Glutamatergic neuron (in vitro differentiated cells): Measurements from ENCODE around the gene SULT1E1. TPM values are rescaled to one million over a fixed set of nuclear protein-coding genes. Genes with fewer than 3 reads are reported as not detected.

Source experiments
- DNase-seq: peaks from one replicate; pipeline ENCODE4 v3.0.0; 2022
- H3K27ac Mint-ChIP-seq: one replicate; pipeline ENCODE4 v1.8.0; 2020; ENCODE audit warnings: mild to moderate bottlenecking, mixed read lengths, inconsistent platforms; ENCODE audit not compliant: unreplicated experiment
- H3K27me3 Mint-ChIP-seq: one replicate; pipeline ENCODE4 v1.8.0; 2020; ENCODE audit warnings: mild to moderate bottlenecking, moderate library complexity, mixed read lengths, inconsistent platforms; ENCODE audit not compliant: unreplicated experiment
- H3K36me3 Mint-ChIP-seq: one replicate; pipeline ENCODE4 v1.8.0; 2020; ENCODE audit warnings: mild to moderate bottlenecking, mixed read lengths, inconsistent platforms; ENCODE audit not compliant: unreplicated experiment
- H3K4me1 Mint-ChIP-seq: one replicate; pipeline ENCODE4 v1.8.0; 2020; ENCODE audit warnings: mild to moderate bottlenecking, low read depth, mixed read lengths, inconsistent platforms; ENCODE audit not compliant: unreplicated experiment
- H3K4me3 Mint-ChIP-seq: one replicate; pipeline ENCODE4 v1.8.0; 2020; ENCODE audit warnings: mild to moderate bottlenecking, mixed read lengths, inconsistent platforms; ENCODE audit not compliant: unreplicated experiment
- H3K9me3 Mint-ChIP-seq: one replicate; pipeline ENCODE4 v1.8.0; 2020; ENCODE audit warnings: mild to moderate bottlenecking, moderate library complexity, mixed read lengths, inconsistent platforms; ENCODE audit not compliant: unreplicated experiment
- total RNA-seq: library from RNA; stranded (reverse); fragmentation: NEBNext Ultra II Directional; extraction: Animal tissue kit (Norgen Biotek cat#: 25700); gene quantifications from one replicate; pipeline ENCODE4 v1.2.1, GENCODE V29; 2021; ENCODE audit not compliant: unreplicated experiment
- TF ChIP-seq, protein P1 (sequence below): fragments of 200-600 bp; sonication (generic); IDR thresholded peaks from one replicate; pipeline ENCODE4 v1.5.0; 2021; ENCODE audit not compliant: partially characterized antibody, unreplicated experiment

Gene SULT1E1
- total RNA-seq, 1 donor from 2014 or later: not detected

DNA sequence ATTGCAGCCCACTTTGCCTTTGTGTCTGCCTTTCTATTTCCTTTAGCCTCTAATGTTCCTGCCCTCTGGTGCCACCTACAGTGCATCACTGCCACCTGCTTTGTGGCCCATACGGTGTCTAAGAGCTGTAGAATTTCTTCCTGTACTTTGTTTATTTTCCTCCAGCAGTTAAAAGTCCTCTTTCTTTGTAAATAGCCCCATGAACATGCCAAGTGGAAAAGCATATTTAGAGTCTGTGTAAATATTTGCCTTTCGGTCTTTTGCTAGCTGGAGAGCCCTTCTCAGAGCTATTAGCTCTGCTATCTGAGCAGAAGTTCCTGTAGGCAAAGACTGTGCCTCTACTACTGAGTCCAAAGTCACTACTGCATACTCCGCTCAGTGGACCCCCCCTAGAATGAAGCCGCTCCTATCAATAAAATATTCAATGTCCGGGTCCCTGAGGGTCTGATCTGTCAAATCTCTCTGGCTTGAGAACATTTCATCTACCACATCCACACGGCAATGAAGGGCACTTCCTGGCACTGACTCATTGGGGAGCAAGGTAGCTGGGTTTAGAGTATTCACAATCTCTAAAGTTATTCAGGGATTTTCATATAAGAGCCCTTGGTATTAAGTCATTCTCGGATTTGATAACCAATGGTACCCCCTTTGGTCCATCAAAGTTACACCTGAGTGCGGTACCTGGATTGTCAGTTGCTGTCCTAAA is 36.3 kb downstream of the SULT1E1 start:
- Mint-ChIP-seq H3K4me1 (no peaks in the 10 kb centered on the region), H3K27me3 (no peaks in the 10 kb centered on the region), H3K36me3 (no peaks in the 10 kb centered on the region), H3K4me3 (no peak overlapping the region), H3K9me3 (no peaks in the 10 kb centered on the region), H3K27ac (no peak overlapping the region)
- no peak for DNase-seq
- TF ChIP-seq, protein P1, sequence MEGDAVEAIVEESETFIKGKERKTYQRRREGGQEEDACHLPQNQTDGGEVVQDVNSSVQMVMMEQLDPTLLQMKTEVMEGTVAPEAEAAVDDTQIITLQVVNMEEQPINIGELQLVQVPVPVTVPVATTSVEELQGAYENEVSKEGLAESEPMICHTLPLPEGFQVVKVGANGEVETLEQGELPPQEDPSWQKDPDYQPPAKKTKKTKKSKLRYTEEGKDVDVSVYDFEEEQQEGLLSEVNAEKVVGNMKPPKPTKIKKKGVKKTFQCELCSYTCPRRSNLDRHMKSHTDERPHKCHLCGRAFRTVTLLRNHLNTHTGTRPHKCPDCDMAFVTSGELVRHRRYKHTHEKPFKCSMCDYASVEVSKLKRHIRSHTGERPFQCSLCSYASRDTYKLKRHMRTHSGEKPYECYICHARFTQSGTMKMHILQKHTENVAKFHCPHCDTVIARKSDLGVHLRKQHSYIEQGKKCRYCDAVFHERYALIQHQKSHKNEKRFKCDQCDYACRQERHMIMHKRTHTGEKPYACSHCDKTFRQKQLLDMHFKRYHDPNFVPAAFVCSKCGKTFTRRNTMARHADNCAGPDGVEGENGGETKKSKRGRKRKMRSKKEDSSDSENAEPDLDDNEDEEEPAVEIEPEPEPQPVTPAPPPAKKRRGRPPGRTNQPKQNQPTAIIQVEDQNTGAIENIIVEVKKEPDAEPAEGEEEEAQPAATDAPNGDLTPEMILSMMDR: no peak

DNA sequence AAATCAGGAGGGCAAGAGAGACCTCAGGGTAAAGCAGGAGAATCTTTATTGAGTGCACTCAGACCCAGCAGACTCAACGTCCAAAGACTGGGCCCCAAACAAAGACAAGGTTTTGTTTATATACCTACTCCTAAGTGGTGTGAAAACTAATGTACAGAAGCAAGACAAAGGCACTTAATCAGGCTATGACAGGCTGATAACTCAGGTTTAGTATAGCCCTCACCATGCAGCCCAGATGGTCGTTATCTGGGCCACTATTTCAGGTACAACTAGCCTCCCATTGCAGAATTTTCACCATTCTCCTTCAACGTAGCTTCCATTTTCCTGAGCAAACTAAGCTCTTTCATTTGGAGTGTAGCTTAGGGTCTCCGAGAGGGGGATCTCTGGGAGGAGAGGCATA is 36.9 kb downstream of the SULT1E1 start:
- Mint-ChIP-seq H3K4me3 (no peak overlapping the region), H3K4me1 (no peaks in the 10 kb centered on the region), H3K36me3 (no peaks in the 10 kb centered on the region), H3K27ac (no peak overlapping the region), H3K9me3 (no peaks in the 10 kb centered on the region), H3K27me3 (no peaks in the 10 kb centered on the region)
- TF ChIP-seq, protein P1: no peak
- no peak for DNase-seq

DNA sequence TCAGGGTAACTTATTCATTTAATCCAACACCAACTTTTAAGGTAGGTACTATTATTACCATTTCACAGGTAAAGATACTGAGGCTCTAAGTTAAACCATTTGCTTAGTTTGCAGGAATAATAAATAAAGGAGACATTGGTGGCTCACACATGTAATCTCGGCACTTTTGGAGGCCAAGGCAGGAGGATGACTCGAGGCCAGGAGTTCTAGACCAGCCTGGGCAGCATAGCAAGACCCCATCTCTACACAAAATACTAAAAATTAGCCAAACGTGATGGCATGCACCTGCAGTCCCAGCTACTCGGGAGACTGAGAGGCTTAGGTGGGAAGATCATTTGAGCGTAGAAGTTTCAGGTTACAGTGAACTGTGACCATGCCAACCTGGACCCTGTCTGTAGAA is 37.7 kb downstream of the SULT1E1 start:
- Mint-ChIP-seq H3K4me3 (no peak overlapping the region), H3K27me3 (no peaks in the 10 kb centered on the region)
- TF ChIP-seq, protein P1: no peak

DNA sequence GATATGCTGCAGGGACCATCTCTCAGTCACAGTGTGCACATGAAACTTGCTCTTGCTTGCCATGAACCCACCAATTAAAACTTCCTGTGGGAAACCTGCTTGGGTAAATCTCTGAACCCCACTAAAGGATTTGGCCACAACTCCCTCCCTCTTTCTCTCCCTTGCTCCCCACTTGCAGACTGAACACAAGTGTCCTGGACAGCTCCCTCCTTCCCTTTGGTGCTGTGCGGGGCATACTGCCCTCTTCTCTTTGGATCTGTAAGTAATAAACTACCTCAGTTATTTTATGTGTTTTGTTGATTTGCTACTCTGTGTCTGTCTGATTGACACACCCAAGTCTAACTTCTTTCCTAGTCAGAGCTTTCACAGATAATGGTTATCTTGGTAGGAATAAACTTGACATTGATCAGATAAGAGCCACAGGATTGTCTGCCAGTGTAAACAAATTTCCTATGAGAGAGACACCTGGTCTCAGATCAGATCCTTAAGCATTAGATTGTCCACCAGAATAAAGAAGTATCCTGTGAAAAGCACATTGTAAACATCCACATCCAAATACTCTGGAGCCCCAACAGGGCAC is 41.8 kb downstream of the SULT1E1 start:
- Mint-ChIP-seq H3K4me1 (no peaks in the 10 kb centered on the region), H3K36me3 (no peaks in the 10 kb centered on the region), H3K4me3 (no peak overlapping the region), H3K27ac (no peak overlapping the region), H3K9me3 (no peaks in the 10 kb centered on the region), H3K27me3 (no peaks in the 10 kb centered on the region)
- no peak for DNase-seq
- TF ChIP-seq, protein P1: no peak

More for the DNA sequence above, 37.7 kb downstream of the SULT1E1 start:
- no peaks in the 10 kb centered on the region for H3K4me1 Mint-ChIP-seq
- H3K36me3 Mint-ChIP-seq: no peaks in the 10 kb centered on the region
- no peak for DNase-seq
- H3K9me3 Mint-ChIP-seq: no peaks in the 10 kb centered on the region
- H3K27ac Mint-ChIP-seq: no peak overlapping the region

DNA sequence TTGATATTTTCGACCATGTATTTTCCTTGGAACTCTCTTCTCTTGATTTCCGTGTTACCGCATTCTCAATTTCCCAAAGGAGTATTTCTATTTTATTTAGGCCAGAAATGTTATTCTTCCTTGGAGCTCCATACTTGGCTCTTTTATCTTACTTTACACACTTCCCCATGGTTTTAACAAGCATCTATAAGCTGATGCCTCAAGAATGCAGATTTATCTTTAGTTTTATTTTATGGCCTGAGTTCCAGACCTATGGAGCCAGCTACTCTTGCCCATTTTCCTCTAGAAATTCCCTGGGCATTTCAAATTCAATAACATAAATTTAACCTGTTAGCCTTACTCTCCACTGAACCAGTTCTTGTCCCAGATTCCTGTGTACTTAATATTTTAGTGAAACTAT is 43.7 kb downstream of the SULT1E1 start:
- Mint-ChIP-seq H3K4me3 (no peak overlapping the region), H3K27ac (no peak overlapping the region), H3K36me3 (no peaks in the 10 kb centered on the region), H3K27me3 (no peaks in the 10 kb centered on the region), H3K9me3 (no peaks in the 10 kb centered on the region), H3K4me1 (no peaks in the 10 kb centered on the region)
- TF ChIP-seq, protein P1: no peak
- no peak for DNase-seq
